Esophagus squamous epithelium (tissue), 4 donors: ENCODE measurements around the gene SPG21.

Experiments
- POLR2A ChIP-seq, 4 donors: fragments of 450-650 bp; IDR thresholded peaks; one replicate each; pipeline ENCODE4 v1.6.1; 2017; ENCODE audit warnings: antibody characterized with exemption in 4 of 4, mild to moderate bottlenecking in 4 of 4, moderate library complexity in 3 of 4
- TF ChIP-seq, protein P1 (sequence below), 6 experiments: fragments of 450-650 bp in 4 of 6; fragments of 200-600 bp in 2 of 6; sonication (generic) in 2 of 6; IDR thresholded peaks; one replicate each; pipeline ENCODE4 v1.5.1; 2016 to 2019; ENCODE audit warnings: antibody characterized with exemption in 6 of 6, mild to moderate bottlenecking in 4 of 6, moderate library complexity in 4 of 6

DNA sequence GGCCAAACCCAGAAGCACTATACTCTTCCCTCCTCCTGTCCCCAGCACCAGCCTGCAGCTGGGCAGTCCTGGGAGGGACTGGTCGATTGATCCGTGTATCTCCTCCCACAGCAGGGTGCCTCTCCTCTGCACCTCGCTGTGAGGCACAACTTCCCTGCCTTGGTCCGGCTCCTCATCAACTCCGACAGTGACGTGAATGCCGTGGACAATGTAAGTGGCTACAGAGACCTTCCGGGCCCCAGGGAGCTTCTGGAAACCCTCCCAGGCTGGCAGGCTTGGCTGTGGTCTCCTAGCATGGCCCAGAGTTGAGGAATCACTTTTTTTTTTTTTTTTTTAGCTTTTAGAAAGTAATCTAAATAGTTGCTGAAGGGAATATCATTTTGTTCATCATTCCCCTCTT, 47.4 kb downstream of the SPG21 start:
- TF ChIP-seq, protein P1, sequence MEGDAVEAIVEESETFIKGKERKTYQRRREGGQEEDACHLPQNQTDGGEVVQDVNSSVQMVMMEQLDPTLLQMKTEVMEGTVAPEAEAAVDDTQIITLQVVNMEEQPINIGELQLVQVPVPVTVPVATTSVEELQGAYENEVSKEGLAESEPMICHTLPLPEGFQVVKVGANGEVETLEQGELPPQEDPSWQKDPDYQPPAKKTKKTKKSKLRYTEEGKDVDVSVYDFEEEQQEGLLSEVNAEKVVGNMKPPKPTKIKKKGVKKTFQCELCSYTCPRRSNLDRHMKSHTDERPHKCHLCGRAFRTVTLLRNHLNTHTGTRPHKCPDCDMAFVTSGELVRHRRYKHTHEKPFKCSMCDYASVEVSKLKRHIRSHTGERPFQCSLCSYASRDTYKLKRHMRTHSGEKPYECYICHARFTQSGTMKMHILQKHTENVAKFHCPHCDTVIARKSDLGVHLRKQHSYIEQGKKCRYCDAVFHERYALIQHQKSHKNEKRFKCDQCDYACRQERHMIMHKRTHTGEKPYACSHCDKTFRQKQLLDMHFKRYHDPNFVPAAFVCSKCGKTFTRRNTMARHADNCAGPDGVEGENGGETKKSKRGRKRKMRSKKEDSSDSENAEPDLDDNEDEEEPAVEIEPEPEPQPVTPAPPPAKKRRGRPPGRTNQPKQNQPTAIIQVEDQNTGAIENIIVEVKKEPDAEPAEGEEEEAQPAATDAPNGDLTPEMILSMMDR (IDR thresholded peaks at IDR 0.05), result no peak
- no peak for TF ChIP-seq POLR2A (IDR thresholded peaks at IDR 0.05)
